ENCODE measurements around the gene LZTFL1.

LZTFL1 gene

DNA sequence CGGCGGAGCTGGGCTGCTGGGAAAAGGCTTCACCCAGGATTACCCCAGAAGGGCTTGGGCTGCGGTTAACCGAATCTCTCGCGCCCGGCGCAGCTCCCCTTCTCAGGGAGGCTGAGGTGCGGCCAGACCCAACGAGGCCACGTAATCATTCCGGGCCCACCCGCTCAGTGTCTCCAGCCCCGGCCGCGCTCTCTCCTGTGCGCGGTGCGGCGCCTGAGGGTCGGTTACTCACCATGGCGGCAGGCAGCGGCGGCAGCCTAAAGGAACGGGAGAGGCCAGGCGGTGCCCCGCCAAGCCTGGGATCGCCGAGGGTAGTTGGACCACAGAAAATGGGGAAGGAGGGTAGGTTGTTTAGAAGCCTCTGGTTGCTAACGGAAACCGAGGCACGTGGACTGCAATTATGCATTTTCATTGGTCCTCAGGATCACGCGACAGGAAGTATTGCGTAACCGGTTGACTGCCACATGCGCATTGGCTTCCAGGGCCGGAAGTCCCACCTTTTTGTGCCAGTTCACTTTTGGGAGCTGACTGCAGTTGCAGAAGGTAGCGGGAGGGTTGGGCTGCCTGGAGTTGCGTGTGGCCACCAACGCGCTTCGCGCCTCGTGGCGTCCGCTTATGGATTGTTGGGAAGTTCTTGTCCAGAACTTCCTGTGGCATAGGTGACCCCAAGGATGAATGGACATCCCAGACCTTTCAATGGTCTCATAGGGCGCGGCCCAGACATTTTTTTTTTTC is at the start of gene LZTFL1:
LZTFL1 (minus strand) TSS at position 363 of the 735 bp plus-strand sequence; CDS start at position 235, 128 bp downstream.
- DNase-seq (ENCODE audit: low read depth): peak; percentile 76

- no peak for DNase-seq (ENCODE audit: low read depth)
Observed at GRCh38 chr3:45890405-45890804, 48.5 kb upstream of the LZTFL1 start.

DNA sequence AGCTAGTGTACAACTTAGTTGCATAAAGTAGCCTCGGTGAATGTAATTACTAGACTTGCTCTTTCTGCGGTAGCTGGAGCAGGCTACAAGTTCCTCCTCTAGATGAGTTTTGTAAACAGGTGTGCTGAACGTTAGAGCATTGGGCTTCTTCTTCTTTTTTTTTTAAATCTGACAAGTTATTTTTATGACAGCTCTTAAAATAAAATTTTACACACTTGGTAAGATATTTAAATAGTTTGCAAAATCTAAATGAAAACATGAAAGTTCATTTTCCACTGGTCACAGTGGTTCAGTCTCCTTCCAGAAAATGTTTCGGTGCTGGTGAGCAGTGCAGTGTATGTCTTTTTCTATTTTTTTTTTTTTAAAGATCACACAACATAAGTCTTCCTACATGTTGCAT is 47.4 kb upstream of the LZTFL1 start:
- DNase-seq (ENCODE audit: low read depth): no peak

- no peak for DNase-seq (ENCODE audit: low read depth)
Observed at GRCh38 chr3:45887759-45888511, 46.0 kb upstream of the LZTFL1 start.

GRCh38 chr3:45887285-45887684 is 45.4 kb upstream of the LZTFL1 start:
- DNase-seq (ENCODE audit: low read depth): no peak

DNA sequence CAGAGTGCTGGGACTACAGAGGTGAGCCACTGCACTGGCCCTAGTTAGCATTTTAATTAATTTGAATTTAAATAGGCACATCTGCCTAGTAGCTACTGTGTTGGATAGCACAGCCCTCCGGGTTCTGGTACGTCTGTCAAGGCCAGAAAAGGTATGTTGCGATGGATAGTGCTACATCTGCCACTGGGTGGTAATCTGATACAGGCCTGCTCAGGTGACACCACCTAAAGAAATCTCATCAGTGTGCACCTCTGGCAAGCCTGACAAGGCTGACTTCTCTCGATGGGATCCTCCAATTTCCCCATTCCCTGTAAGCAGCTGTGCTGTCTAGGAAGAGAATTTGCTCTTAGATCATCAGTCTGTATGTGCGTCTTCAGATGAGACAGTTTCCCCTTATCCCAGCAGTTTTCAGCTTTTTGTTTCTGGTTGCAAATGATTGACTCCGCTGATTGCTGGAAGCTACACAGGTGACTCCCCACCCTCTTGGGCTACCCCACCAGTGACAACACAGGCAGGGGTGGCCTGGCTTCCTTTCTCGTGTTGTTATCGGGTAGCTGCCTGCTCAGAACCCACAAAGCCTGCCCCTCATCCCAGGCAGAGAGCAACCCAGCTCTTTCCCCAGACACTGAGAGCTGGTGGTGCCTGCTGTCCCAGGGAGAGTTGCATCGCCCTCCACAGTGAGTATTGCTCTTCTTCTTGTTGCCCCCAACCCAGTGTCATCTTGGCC is 44.2 kb upstream of the LZTFL1 start, which contains the start of gene CCR9:
CCR9 (plus strand) TSS at position 565 of the 727 bp plus-strand sequence. CDS start 8,391 bp downstream, outside the sequence.
- DNase-seq (ENCODE audit: low read depth): no peak

GRCh38 chr3:45884368-45885201 is 42.7 kb upstream of the LZTFL1 start:
- no peak for DNase-seq (ENCODE audit: low read depth)

GRCh38 chr3:45881078-45882022 is 39.4 kb upstream of the LZTFL1 start:
- DNase-seq (ENCODE audit: low read depth): peak; percentile 44

DNA sequence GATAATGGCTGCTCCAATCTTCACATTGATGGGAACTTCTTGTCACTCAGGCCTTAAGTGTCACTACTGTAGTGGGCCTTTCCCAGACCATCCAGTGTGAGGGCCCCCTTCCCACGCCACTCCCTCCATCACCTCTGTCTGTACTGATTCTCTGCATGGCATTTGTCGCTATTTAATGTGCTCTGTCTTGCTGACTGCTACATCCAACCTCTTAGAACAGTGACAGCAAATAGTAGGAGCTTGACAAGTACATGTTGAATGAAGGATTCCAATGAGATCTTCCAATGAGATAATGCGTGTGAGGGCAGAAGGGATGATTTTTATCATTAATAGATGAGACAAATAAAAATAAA is 38.8 kb upstream of the LZTFL1 start:
- DNase-seq (ENCODE audit: low read depth): no peak

DNA sequence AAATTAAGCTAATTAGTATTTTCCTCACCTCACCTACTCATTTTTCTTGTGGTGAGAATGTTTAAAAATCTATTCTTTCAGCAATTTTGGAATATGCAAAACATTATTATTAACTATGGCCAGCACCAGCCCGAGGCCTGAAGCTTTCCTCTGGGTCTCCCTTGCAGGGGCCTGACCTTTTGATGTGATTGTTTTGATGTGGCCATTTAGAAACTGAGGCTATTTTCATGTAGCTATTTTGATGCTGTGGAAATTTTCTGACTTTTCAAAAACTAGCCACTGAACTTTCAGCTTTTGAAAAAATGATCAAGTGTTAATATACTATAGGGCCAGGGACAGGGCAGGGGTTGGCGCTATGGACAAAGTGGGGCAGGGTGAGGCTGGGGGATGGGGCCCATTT is 36.2 kb upstream of the LZTFL1 start:
- DNase-seq (ENCODE audit: low read depth): no peak

DNA sequence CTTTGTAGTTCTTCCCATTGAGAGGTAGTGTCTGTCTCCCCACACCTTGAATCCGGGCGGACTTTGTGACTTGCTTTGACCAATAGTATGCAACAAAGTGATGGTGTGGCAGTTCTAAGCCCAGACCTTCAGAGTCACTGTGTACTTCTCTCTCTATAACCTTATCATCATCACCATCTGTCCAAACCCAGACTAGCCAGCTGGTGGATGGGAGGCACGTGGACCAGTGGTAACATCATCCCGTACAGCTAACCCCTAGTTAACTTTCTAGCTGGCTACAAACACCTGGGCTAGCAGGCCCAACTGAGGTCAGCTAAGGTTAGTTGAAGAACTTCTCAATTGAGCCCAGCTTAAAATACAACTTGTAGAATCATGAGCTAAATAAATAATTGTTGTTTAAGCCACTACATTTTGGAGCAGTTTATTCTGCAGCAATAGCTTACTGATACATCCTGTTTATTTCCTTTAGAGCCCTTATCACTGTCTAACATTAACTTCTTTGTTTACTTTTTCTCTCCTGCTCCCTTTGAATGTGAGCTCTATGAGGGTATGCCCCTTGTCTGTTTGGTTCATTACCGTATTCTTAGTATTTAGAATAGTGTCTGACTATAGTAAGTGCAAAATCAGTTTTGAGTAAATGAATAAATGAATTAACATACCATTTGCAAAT is 32.9 kb upstream of the LZTFL1 start:
- DNase-seq (ENCODE audit: low read depth): no peak

DNA sequence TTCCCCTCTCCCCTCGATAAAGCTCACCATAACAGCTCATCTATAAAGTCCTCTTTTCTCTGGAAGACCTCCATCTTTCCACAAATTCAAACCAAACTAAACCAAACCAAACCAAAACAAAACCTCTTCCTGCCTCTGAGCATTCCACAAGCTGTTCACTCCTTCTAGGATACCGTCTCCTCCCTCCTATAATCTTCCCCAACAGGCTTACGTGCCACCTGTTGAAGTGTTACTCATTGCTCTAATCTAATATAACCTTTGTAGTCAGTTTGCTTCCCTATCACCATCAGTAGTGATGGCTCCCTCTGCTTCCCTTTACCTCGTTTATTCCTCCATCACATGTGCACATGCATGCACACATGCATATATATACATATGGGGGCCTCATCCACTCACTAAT is 31.7 kb upstream of the LZTFL1 start:
- DNase-seq (ENCODE audit: low read depth): no peak

- no peak for DNase-seq (ENCODE audit: low read depth)
Observed at GRCh38 chr3:45873036-45873435, 31.1 kb upstream of the LZTFL1 start.

DNA sequence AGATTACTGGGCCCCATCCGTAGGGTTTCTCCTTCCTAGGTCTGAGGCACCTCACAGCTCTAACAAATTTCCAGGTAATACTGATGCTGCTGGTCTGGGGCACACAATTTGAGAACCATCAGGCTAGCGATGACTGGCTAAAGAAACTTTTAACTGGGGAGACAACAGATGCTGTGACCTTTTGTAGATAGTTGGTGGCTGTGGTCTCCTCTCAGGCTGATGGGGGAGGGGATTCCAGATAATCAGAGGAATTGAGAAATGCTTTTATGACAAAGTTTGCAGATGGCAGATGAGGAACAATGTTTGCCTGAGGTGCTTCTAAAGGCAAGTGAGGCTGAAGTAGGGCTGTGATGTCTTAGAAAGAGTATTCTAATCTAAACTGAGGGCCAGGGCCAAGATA is 30.6 kb upstream of the LZTFL1 start:
- DNase-seq (ENCODE audit: low read depth): no peak

DNA sequence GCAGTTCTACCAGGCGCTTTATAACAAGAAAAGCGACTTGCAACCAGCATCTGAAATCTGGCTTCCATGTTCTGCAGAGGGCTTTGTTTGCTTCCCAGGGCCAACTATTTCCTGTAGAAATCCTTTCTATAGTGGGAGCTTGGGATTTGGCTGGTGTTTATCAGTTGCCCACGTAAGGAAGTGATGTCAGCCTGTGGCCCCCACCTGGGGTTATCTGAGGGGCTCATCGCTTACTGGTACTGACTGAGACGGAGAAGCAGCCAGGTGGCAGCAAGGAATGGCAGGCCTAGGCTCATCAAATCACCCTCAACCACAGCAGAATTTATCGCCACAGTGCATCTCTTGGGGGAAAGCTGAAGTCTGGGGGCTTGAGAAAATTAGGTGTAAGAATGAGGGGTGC is 29.9 kb upstream of the LZTFL1 start:
- no peak for DNase-seq (ENCODE audit: low read depth)

DNA sequence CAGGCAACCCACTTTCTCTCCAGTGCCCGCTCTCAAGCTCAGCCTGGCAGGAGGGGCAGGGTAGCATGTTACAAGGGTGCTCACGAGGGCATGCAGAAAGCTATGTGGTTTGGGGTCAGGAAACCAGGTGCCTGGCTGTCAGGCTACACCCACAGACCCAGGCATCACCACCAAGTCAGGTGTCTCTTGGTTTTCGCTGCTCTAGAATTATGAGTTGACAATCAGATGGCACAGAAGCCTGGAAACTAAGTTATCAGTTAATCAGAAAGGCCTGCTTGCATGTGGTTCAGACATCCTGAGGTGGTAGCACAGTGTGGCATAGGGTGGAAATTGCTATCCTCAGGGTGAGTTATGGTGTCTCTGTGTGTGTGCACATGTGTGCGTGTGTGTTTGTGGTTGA is 28.2 kb upstream of the LZTFL1 start:
- DNase-seq (ENCODE audit: low read depth): peak; percentile 38

DNA sequence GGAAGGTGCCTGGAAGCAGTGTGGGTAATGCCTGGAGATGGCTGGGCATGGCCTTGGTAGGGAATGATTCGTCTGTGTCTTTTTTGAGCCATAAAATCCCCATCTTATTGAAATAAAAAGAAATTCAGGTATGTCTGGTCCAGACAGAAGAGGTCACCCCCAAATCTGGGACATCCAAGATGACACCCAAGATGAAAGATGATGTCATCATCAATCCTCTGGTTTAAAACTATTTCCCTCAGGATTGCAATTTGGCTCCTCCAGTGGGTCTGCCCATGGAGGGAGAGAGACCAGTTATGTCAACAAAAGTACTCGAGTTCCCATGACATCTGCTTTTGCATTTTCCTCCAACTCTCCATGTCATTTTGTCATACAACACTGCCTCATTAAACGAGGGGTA is 27.7 kb upstream of the LZTFL1 start:
- no peak for DNase-seq (ENCODE audit: low read depth)

GRCh38 chr3:45868650-45869049 is 26.7 kb upstream of the LZTFL1 start:
- DNase-seq (ENCODE audit: low read depth): no peak

DNA sequence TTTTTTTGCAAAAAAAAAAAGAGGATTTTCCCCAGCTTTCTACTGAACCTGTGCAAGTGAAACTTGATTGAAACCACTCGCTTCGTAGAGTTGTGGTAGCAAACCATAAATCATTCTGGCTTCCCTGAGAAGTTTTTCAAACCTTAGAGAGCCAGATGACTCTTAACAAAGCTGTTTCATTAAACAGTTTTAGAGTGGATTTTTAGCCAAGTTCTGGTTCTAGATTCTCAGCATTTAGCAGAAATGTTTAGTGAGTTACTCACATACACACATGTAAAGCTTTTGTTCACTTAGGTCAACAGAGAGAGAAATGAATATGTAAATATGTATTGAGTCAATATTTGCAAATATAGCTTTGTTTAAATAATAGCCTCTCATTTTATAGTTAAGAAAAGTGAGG is 26.3 kb upstream of the LZTFL1 start:
- DNase-seq (ENCODE audit: low read depth): no peak

GRCh38 chr3:45865563-45865962 is 23.6 kb upstream of the LZTFL1 start:
- no peak for DNase-seq (ENCODE audit: low read depth)

Measured in stimulated activated CD8-positive, alpha-beta memory T cell treated with anti-CD3 and anti-CD28 coated beads, Interleukin-12 subunit alpha, Interleukin-12 subunit beta, amount 100 ng/mL, for 4 hours (primary cell).